ENCODE data around the gene CDK7. TPM values are rescaled to one million over a fixed set of nuclear protein-coding genes. Genes with fewer than 3 reads are reported as not detected.
"Not testable (repeated sequence)": the region's sequence is repeated elsewhere in the genome, so short reads cannot be mapped to it uniquely, and the experiment has no call there.

Gene CDK7
- total RNA-seq, 2 experiments from 2014 or later = 40.6 to 46.2 TPM

DNA sequence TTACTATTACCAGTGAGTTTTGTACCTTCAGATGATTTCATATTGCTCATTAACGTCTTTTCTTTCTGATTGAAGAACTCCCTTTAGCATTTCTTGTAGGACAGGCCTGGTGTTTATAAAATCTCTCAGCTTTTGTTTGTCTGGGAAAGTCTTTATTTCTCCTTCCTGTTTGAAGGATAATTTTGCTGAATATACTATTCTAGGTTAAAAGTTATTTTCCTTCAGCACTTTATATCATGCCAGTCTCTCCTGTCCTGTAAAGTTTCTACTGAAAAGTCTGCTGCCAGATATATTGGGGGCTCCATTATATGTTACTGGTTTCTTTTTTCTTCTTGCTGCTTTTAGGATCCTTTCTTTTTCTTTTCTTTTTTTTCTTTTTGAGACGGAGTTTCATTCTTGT lies 13.3 kb downstream of the CDK7 start:
- ChIA-PET POLR2A (no interaction called here), CTCF (no interaction called here)
- DNase-seq = no peak
- Mint-ChIP-seq H3K4me1 (ENCODE audit: low read depth) (peaks cover 25% of the 10 kb centered on the region), H3K36me3 (ENCODE audit: low read depth) (peaks cover 39% of the 10 kb centered on the region), H3K4me3 (no peak overlapping the region), H3K27me3 (no peaks in the 10 kb centered on the region), H3K27ac (no peak overlapping the region), H3K9me3 (peaks cover 10% of the 10 kb centered on the region)
- intact Hi-C loops (cut with micrococcal nuclease) = no loop called here
- TF ChIP-seq, protein P1, sequence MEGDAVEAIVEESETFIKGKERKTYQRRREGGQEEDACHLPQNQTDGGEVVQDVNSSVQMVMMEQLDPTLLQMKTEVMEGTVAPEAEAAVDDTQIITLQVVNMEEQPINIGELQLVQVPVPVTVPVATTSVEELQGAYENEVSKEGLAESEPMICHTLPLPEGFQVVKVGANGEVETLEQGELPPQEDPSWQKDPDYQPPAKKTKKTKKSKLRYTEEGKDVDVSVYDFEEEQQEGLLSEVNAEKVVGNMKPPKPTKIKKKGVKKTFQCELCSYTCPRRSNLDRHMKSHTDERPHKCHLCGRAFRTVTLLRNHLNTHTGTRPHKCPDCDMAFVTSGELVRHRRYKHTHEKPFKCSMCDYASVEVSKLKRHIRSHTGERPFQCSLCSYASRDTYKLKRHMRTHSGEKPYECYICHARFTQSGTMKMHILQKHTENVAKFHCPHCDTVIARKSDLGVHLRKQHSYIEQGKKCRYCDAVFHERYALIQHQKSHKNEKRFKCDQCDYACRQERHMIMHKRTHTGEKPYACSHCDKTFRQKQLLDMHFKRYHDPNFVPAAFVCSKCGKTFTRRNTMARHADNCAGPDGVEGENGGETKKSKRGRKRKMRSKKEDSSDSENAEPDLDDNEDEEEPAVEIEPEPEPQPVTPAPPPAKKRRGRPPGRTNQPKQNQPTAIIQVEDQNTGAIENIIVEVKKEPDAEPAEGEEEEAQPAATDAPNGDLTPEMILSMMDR (IDR thresholded peaks at IDR 0.05) = no peak
- no peak for ATAC-seq

DNA sequence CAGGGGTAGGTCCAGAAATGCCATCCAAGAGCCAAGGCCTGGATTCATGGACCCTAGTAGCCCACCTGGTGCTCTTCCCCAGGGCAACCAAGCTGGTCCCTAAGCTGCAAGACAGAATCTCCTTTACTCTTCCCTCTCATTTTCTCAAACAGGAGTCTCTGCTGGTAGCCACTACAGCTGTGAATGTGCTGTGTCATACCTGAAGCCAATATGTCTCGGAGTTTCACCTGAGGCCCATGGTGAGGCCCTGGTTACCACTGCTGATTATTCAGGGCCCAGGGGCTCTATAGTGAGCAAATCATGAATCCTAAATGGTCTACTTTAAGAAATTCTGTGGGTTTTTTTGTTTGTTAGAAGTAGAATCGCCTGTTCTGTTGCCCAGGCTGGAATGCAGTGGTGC lies 15.9 kb downstream of the CDK7 start:
- POLR2A ChIA-PET = no interaction called here
- no peak for DNase-seq
- peaks cover 10% of the 10 kb centered on the region for H3K9me3 Mint-ChIP-seq
- H3K36me3 Mint-ChIP-seq (ENCODE audit: low read depth) = peaks cover 30% of the 10 kb centered on the region
- CTCF ChIA-PET = no interaction called here
- no peaks in the 10 kb centered on the region for H3K27me3 Mint-ChIP-seq
- TF ChIP-seq, protein P1 (IDR thresholded peaks at IDR 0.05) = no peak
- intact Hi-C loops (cut with micrococcal nuclease) = no loop called here
- ATAC-seq = no peak
- no peak overlapping the region for H3K4me3 Mint-ChIP-seq
- no peak overlapping the region for H3K27ac Mint-ChIP-seq
- H3K4me1 Mint-ChIP-seq (ENCODE audit: low read depth) = peaks cover 15% of the 10 kb centered on the region

DNA sequence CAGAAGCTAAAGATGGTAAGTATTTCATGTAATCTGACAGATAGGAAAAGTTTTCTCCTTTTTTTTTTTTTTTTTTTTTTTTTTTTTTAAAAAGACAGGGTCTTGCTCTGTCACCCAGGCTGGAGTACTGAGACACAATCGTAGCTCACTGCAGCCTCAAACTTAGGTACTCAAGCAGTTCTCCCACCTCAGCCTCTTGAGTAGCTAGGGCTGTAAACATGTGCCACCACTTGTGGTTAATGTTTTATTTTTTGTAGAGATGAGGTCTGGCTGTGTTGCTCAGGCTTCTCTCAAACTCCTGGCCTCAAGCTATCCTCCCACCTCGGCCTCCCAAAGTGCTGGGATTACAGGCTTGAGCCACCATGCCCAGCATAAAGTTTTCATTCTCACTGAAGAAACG lies 17.8 kb downstream of the CDK7 start:
- Mint-ChIP-seq H3K9me3 (peaks cover 6% of the 10 kb centered on the region), H3K4me1 (ENCODE audit: low read depth) (peaks cover 7% of the 10 kb centered on the region), H3K36me3 (ENCODE audit: low read depth) (peaks cover 24% of the 10 kb centered on the region), H3K27me3 (no peaks in the 10 kb centered on the region), H3K4me3 (no peak overlapping the region), H3K27ac (no peak overlapping the region)
- POLR2A ChIA-PET = no interaction called here
- DNase-seq (no peak), ATAC-seq (no peak)
- TF ChIP-seq, protein P1 (IDR thresholded peaks at IDR 0.05) = no peak
- CTCF ChIA-PET = interaction anchor here (1.1 kb wide), 1 partner anchor 14 kb away, joined by 5 read pairs; no protein-coding TSS in a partner anchor
- intact Hi-C loops (cut with micrococcal nuclease) = no loop called here

DNA sequence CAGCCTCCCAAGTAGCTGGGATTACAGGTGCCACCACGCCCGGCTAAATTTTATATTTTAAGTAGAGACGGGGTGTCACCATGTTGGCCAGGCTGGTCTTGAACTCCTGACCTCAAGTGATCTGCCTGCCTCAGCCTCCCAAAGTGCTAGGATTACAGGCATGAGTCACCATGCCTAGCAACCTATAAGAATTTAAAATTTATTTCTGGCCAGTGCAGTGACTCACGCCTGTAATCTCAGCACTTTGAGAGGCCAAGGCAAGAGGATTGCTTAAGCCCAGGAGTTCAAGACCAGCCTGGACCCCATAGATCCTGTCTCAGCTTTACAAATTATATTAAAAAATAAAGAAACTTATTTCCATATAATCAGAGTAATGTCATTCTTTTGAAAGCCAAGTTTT lies 21.3 kb downstream of the CDK7 start:
- H3K27ac Mint-ChIP-seq; H3K9me3 Mint-ChIP-seq; CTCF ChIA-PET; DNase-seq; H3K27me3 Mint-ChIP-seq; H3K4me1 Mint-ChIP-seq (ENCODE audit: low read depth); intact Hi-C loops (cut with micrococcal nuclease); ATAC-seq; H3K4me3 Mint-ChIP-seq: not testable (repeated sequence)
- POLR2A ChIA-PET = interaction anchor here (0.6 kb wide), 1 partner anchor 13 kb away, joined by 7 read pairs; no protein-coding TSS in a partner anchor
- H3K36me3 Mint-ChIP-seq (ENCODE audit: low read depth) = peaks cover 12% of the 10 kb centered on the region

DNA sequence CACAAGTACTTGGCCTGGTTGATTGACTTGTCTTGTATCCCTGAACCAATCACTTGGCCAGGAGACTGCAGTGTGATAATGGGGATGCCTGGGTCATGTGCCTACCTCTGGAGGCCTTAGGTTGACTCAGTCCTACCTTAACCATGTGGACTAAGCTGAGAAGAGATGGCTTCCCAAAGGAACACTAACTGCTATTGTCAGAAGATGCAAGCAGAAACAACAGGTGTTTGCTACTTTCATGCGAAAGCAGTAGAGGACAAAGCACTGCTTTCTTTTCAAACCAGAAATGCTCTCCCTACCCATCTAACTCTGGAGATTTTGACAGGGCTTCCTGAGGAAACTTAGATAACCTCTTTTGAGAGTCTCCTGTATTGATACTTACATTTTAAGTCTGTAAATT lies 22.9 kb downstream of the CDK7 start:
- Mint-ChIP-seq H3K27ac (no peak overlapping the region), H3K4me1 (ENCODE audit: low read depth) (no peaks in the 10 kb centered on the region), H3K36me3 (ENCODE audit: low read depth) (peaks cover 19% of the 10 kb centered on the region), H3K27me3 (no peaks in the 10 kb centered on the region), H3K9me3 (no peaks in the 10 kb centered on the region), H3K4me3 (no peak overlapping the region)
- DNase-seq (no peak), ATAC-seq (no peak)
- TF ChIP-seq, protein P1 (IDR thresholded peaks at IDR 0.05) = no peak
- ChIA-PET CTCF (no interaction called here), POLR2A (no interaction called here)
- intact Hi-C loops (cut with micrococcal nuclease) = no loop called here

DNA sequence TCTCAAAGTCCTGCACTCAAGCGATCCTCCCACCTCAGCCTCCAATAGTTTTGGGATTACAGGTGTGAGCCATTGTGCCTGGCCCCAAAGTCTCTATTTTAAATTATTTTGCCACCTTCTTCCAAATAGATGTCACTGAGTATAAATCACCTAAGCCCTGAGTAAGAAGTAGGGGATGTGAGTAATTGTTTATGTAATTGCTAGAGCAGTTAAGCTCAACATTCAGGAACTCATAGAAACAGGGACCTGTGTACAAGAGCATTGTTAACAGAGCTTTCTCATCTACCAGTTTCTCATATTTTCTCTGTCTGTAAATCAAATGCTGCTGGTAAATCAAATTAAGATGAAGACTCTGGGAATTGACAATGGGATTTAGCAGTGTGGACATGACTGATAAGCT lies 26.3 kb downstream of the CDK7 start:
- H3K4me3 Mint-ChIP-seq = no peak overlapping the region
- TF ChIP-seq, protein P1 (IDR thresholded peaks at IDR 0.05) = no peak
- ChIA-PET CTCF (no interaction called here), POLR2A (no interaction called here)
- H3K9me3 Mint-ChIP-seq = no peaks in the 10 kb centered on the region
- intact Hi-C loops (cut with micrococcal nuclease) = no loop called here
- H3K27me3 Mint-ChIP-seq = no peaks in the 10 kb centered on the region
- ATAC-seq (no peak), DNase-seq (no peak)
- no peaks in the 10 kb centered on the region for H3K4me1 Mint-ChIP-seq (ENCODE audit: low read depth)
- H3K36me3 Mint-ChIP-seq (ENCODE audit: low read depth) = peaks cover 25% of the 10 kb centered on the region
- no peak overlapping the region for H3K27ac Mint-ChIP-seq
